HepG2 (cell line): ENCODE measurements around the gene NUDT15. TPM values are rescaled to one million over a fixed set of nuclear protein-coding genes. Genes with fewer than 3 reads are reported as not detected.

ENCODE experiments used
- ATAD3A ChIP-seq: sonication (generic); formaldehyde crosslinking; IDR thresholded peaks from 2 replicates; pipeline ENCODE4 v1.4.0; 2020; ENCODE audit warnings: missing genetic modification reagents
- DR1 ChIP-seq: sonication (generic); formaldehyde crosslinking; IDR thresholded peaks from 2 replicates; pipeline ENCODE4 v1.8.0; 2021; ENCODE audit warnings: mild to moderate bottlenecking, missing genetic modification reagents, inconsistent platforms
- EEA1 ChIP-seq: sonication (generic); formaldehyde crosslinking; IDR thresholded peaks from 2 replicates; pipeline ENCODE4 v1.5.1; 2020; ENCODE audit warnings: mild to moderate bottlenecking, missing genetic modification reagents, borderline replicate concordance
- ETV5 ChIP-seq: IDR thresholded peaks from 2 replicates; pipeline ENCODE4 v1.6.1; 2018; ENCODE audit warnings: missing biosample characterization, missing genetic modification reagents, inconsistent platforms, borderline replicate concordance
- GZF1 ChIP-seq: sonication (generic); formaldehyde crosslinking; IDR thresholded peaks from 2 replicates; pipeline ENCODE4 v1.5.1; 2020; ENCODE audit warnings: mild to moderate bottlenecking, missing genetic modification reagents
- KMT2A ChIP-seq: sonication (generic); formaldehyde crosslinking; IDR thresholded peaks from 2 replicates; pipeline ENCODE4 v1.4.0; 2020; ENCODE audit warnings: missing genetic modification reagents
- MLX ChIP-seq: IDR thresholded peaks from 2 replicates; pipeline ENCODE4 v1.6.1; 2016
- NCOR1 ChIP-seq: fragments of 200-600 bp; sonication (generic); IDR thresholded peaks from 2 replicates; pipeline ENCODE4 v1.7.0; 2017; ENCODE audit warnings: antibody characterized with exemption, low read length, borderline replicate concordance
- REL ChIP-seq: sonication (generic); formaldehyde crosslinking; conservative IDR thresholded peaks from 2 replicates; pipeline ENCODE4 v1.8.0; 2022; ENCODE audit warnings: mild to moderate bottlenecking, missing genetic modification reagents, moderate library complexity
- RFXAP ChIP-seq: sonication (generic); formaldehyde crosslinking; IDR thresholded peaks from 2 replicates; pipeline ENCODE4 v1.4.0; 2020; ENCODE audit warnings: missing genetic modification reagents, borderline replicate concordance
- RNF219 ChIP-seq: sonication (generic); formaldehyde crosslinking; IDR thresholded peaks from 2 replicates; pipeline ENCODE4 v1.5.0; 2020; ENCODE audit warnings: mild to moderate bottlenecking, missing genetic modification reagents
- SNRNP70 ChIP-seq: fragments of 200-400 bp; formaldehyde crosslinking; IDR thresholded peaks from 2 replicates; pipeline ENCODE4 v1.6.1; 2017; ENCODE audit warnings: mild to moderate bottlenecking, low read depth, low read length, moderate library complexity
- SOX13 ChIP-seq, 3 experiments: fragments of 450-650 bp in 1 of 3; sonication (generic) in 1 of 3; formaldehyde crosslinking in 1 of 3; IDR thresholded peaks in 2 of 3; conservative IDR thresholded peaks in 1 of 3; 2 replicates each; pipeline versions ENCODE4 v1.5.0 to v1.6.1; 2016 to 2020; ENCODE audit warnings: antibody characterized with exemption in 1 of 3, mild to moderate bottlenecking in 1 of 3, missing compliant biosample characterization in 1 of 3, missing genetic modification reagents in 1 of 3, moderate library complexity in 1 of 3
- TARDBP ChIP-seq: sonication (generic); formaldehyde crosslinking; IDR thresholded peaks from 2 replicates; pipeline ENCODE4 v1.8.0; 2022; ENCODE audit warnings: mild to moderate bottlenecking, missing genetic modification reagents
- XRCC5 ChIP-seq: fragments of 200-400 bp; formaldehyde crosslinking; optimal IDR thresholded peaks from 2 replicates; pipeline ENCODE3; 2017; ENCODE audit warnings: mild to moderate bottlenecking, low read length
- ZNF777 ChIP-seq: sonication (generic); formaldehyde crosslinking; IDR thresholded peaks from 2 replicates; pipeline ENCODE4 v1.4.0; 2020; ENCODE audit warnings: missing genetic modification reagents
- polyA plus RNA-seq, 8 experiments: library from polyadenylated mRNA; depleted of rRNA in 3 of 8; stranded (reverse) in 7 of 8; unstranded in 1 of 8; fragments of >200 nt; fragmentation: Illumina TruSeq in 4 of 8; extraction: Trizol in 4 of 8; gene quantifications; 2 replicates each; pipeline versions ENCODE4 v1.2.1 to v1.2.3, GENCODE V29; 2011 to 2016; ENCODE audit warnings: low read depth in 4 of 8, missing spikeins in 1 of 8, mixed read lengths in 1 of 8; ENCODE audit not compliant: insufficient read depth in 1 of 8
- total RNA-seq, 5 experiments: library from RNA; depleted of rRNA; stranded (reverse); fragments of >200 nt; fragmentation: Illumina TruSeq; extraction: Trizol; gene quantifications; 2 replicates each; pipeline ENCODE4 v1.2.3, GENCODE V29; 2016; ENCODE audit warnings: low read depth in 1 of 5
- TF ChIP-seq, protein P1 (sequence below): sonication (generic); formaldehyde crosslinking; IDR thresholded peaks from 2 replicates; pipeline ENCODE4 v1.4.0; 2020; ENCODE audit warnings: missing genetic modification reagents
- TF ChIP-seq, protein P2 (sequence below): sonication (generic); formaldehyde crosslinking; IDR thresholded peaks from 2 replicates; pipeline ENCODE4 v1.9.0; 2021; ENCODE audit warnings: mild to moderate bottlenecking, missing genetic modification reagents

The NUDT15 gene
- total and polyA plus RNA-seq, 2 of the 13 experiments (the other 11 are each of a cell fraction or from before 2014, with no cell fraction given): 21.3 to 47.3 TPM

DNA sequence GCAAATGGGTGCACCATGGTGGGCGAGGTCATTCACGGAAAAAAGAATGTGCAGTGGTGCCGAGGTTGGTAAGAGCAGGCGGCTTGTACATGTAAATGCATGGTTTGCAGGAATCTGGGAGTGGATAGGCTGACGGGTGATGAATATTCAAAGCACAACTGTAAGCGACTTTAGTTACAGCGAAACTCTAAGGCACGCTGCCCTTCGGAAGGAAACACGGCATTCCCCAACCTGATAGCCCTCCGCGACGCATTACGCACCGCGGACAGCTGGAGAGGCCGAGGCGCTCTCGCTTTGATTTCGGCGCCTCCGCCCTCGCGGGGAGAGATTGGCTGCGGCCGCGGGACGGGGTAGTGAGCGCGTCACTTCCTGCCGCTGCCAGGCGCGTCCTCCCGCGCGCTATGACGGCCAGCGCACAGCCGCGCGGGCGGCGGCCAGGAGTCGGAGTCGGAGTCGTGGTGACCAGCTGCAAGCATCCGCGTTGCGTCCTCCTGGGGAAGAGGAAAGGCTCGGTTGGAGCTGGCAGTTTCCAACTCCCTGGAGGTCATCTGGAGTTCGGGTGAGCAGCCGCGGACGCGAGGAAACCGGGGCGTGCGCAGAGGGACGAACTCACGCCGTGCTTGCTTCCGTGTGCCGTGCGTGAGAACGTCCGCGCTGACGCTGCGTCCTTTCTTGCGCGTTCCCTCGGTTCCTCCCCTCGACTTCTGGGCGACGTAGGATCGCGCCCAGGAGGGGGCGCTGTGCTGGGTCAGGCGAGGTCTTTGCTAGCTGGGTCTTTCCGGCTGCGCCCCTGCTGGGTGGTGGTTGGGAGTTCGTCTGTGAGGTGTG is at the start of gene NUDT15 (continued):
- no peak for TF ChIP-seq RNF219 (CRISPR knock-in tag)
- TF ChIP-seq XRCC5: peak; percentile 98
- peak; percentile 91 for TF ChIP-seq TARDBP (CRISPR knock-in tag)
- TF ChIP-seq, protein P1, sequence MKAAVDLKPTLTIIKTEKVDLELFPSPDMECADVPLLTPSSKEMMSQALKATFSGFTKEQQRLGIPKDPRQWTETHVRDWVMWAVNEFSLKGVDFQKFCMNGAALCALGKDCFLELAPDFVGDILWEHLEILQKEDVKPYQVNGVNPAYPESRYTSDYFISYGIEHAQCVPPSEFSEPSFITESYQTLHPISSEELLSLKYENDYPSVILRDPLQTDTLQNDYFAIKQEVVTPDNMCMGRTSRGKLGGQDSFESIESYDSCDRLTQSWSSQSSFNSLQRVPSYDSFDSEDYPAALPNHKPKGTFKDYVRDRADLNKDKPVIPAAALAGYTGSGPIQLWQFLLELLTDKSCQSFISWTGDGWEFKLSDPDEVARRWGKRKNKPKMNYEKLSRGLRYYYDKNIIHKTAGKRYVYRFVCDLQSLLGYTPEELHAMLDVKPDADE (CRISPR knock-in tag): peak; percentile 67; the same call in 1 of the 2 replicates
- peak; percentile 14 for TF ChIP-seq RFXAP (CRISPR knock-in tag)
- peak; percentile 73 for TF ChIP-seq ETV5 (CRISPR knock-in tag)
- TF ChIP-seq REL (CRISPR knock-in tag): peak; percentile 97
- TF ChIP-seq MLX (CRISPR knock-in tag): no peak; the same call in 1 of the 2 replicates
- TF ChIP-seq GZF1: peak; percentile 39
- TF ChIP-seq, protein P2, sequence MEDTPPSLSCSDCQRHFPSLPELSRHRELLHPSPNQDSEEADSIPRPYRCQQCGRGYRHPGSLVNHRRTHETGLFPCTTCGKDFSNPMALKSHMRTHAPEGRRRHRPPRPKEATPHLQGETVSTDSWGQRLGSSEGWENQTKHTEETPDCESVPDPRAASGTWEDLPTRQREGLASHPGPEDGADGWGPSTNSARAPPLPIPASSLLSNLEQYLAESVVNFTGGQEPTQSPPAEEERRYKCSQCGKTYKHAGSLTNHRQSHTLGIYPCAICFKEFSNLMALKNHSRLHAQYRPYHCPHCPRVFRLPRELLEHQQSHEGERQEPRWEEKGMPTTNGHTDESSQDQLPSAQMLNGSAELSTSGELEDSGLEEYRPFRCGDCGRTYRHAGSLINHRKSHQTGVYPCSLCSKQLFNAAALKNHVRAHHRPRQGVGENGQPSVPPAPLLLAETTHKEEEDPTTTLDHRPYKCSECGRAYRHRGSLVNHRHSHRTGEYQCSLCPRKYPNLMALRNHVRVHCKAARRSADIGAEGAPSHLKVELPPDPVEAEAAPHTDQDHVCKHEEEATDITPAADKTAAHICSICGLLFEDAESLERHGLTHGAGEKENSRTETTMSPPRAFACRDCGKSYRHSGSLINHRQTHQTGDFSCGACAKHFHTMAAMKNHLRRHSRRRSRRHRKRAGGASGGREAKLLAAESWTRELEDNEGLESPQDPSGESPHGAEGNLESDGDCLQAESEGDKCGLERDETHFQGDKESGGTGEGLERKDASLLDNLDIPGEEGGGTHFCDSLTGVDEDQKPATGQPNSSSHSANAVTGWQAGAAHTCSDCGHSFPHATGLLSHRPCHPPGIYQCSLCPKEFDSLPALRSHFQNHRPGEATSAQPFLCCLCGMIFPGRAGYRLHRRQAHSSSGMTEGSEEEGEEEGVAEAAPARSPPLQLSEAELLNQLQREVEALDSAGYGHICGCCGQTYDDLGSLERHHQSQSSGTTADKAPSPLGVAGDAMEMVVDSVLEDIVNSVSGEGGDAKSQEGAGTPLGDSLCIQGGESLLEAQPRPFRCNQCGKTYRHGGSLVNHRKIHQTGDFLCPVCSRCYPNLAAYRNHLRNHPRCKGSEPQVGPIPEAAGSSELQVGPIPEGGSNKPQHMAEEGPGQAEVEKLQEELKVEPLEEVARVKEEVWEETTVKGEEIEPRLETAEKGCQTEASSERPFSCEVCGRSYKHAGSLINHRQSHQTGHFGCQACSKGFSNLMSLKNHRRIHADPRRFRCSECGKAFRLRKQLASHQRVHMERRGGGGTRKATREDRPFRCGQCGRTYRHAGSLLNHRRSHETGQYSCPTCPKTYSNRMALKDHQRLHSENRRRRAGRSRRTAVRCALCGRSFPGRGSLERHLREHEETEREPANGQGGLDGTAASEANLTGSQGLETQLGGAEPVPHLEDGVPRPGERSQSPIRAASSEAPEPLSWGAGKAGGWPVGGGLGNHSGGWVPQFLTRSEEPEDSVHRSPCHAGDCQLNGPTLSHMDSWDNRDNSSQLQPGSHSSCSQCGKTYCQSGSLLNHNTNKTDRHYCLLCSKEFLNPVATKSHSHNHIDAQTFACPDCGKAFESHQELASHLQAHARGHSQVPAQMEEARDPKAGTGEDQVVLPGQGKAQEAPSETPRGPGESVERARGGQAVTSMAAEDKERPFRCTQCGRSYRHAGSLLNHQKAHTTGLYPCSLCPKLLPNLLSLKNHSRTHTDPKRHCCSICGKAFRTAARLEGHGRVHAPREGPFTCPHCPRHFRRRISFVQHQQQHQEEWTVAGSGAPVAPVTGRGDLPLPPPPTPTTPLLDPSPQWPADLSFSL (CRISPR knock-in tag): no peak; the same call in 1 of the 2 replicates
- TF ChIP-seq SOX13 (IDR thresholded peaks at IDR 0.05): no peak
- TF ChIP-seq SOX13 (CRISPR knock-in tag; conservative IDR thresholded peaks at IDR 0.05 in 1 of 2, IDR thresholded peaks at IDR 0.05 in 1 of 2): peak in 1 of 2 experiments; percentile 49; a peak in 2 of 4 replicates
- TF ChIP-seq EEA1: peak; percentile 89; the same call in 1 of the 2 replicates
- peak; percentile 76 for TF ChIP-seq DR1 (CRISPR knock-in tag)
- peak; percentile 98 for TF ChIP-seq KMT2A (CRISPR knock-in tag)
- TF ChIP-seq ZNF777 (CRISPR knock-in tag): no peak; the same call in 1 of the 2 replicates
- TF ChIP-seq NCOR1: peak; percentile 27; the same call in 1 of the 2 replicates
- TF ChIP-seq ATAD3A (CRISPR knock-in tag): 0 out of 2 replicates have a peak, but pooled peaks have one; percentile 59
- no peak for TF ChIP-seq SNRNP70
